B cell (primary cell): ENCODE data around the gene HOXA2. TPM values are rescaled to one million over a fixed set of nuclear protein-coding genes. Genes with fewer than 3 reads are reported as not detected.

Source experiments
- ATAC-seq: fragments of 200-7000 bp; cut with Tn5 transposase; one replicate; pipeline ENCODE4 v1.10.0; 2021; ENCODE audit warnings: low read depth, mild to moderate bottlenecking, moderate number of reproducible peaks, moderate library complexity
- CTCF ChIA-PET: fragments of 350-600 bp; sonication (Branson Sonifier 250); formaldehyde crosslinking; loops from one replicate; lab custom pipeline; 2021; ENCODE audit warnings: antibody characterized with exemption, inconsistent platforms; lab: Charles Lee
- POLR2A ChIA-PET: fragments of 350-600 bp; sonication (Branson Sonifier 250); formaldehyde crosslinking; loops from one replicate; lab custom pipeline; 2021; ENCODE audit warnings: antibody characterized with exemption; lab: Charles Lee
- DNase-seq: peaks from one replicate; pipeline ENCODE4 v3.0.0; 2013
- H2AFZ ChIP-seq: 2 replicates; pipeline ENCODE4 v1.6.1; 2012; ENCODE audit warnings: mild to moderate bottlenecking, low read depth, low read length; ENCODE audit not compliant: insufficient read depth, poor library complexity, severe bottlenecking
- H3K27ac ChIP-seq, 2 donors: 1 replicate in 1 of 2; 2 replicates in 1 of 2; pipeline ENCODE4 v1.5.1; 2012 to 2013; ENCODE audit warnings: low read length in 2 of 2, mild to moderate bottlenecking in 2 of 2, moderate library complexity in 1 of 2
- H3K27me3 ChIP-seq, 4 experiments: fragments of 200-600 bp in 1 of 4; sonication (generic) in 1 of 4; replicated peaks in 1 of 4; 1 replicate in 2 of 4; 2 replicates in 2 of 4; pipeline versions ENCODE4 v1.6.1 to v1.7.0; 2013 to 2016; ENCODE audit warnings: low read length in 3 of 4, mild to moderate bottlenecking in 2 of 4, mixed read lengths in 1 of 4, moderate library complexity in 1 of 4; ENCODE audit not compliant: insufficient read depth in 4 of 4, control insufficient read depth in 3 of 4; ENCODE audit errors: control extremely low read depth in 1 of 4
- H3K36me3 ChIP-seq, 2 experiments: replicated peaks in 1 of 2; 1 replicate in 1 of 2; 2 replicates in 1 of 2; pipeline versions ENCODE4 v1.6.1 to v1.7.1; 2013; ENCODE audit warnings: low read length in 1 of 2; ENCODE audit not compliant: insufficient read depth in 2 of 2, control insufficient read depth in 1 of 2; ENCODE audit errors: control extremely low read depth in 1 of 2, extremely low read depth in 1 of 2
- H3K4me1 ChIP-seq, 2 donors: fragments of 200-600 bp in 1 of 2; sonication (generic) in 1 of 2; 1 replicate in 1 of 2; 2 replicates in 1 of 2; pipeline versions ENCODE4 v1.5.1 to v1.6.1; 2013 to 2017; ENCODE audit warnings: low read length in 2 of 2; ENCODE audit not compliant: control insufficient read depth in 2 of 2, insufficient read depth in 2 of 2
- H3K4me2 ChIP-seq: replicated peaks from 2 replicates; pipeline ENCODE3; 2012; ENCODE audit warnings: mild to moderate bottlenecking, low read depth, low read length; ENCODE audit not compliant: poor library complexity, severe bottlenecking
- H3K4me3 ChIP-seq, 5 experiments: fragments of 200-600 bp in 1 of 5; sonication (generic) in 1 of 5; 1 replicate in 3 of 5; 2 replicates in 2 of 5; pipeline versions ENCODE4 v1.5.1 to v1.7.0; 2011 to 2016; ENCODE audit warnings: low read length in 4 of 5, mild to moderate bottlenecking in 4 of 5, low read depth in 2 of 5, control low read depth in 1 of 5, moderate library complexity in 1 of 5; ENCODE audit not compliant: insufficient read depth in 1 of 5; ENCODE audit errors: control extremely low read depth in 1 of 5, extremely low read depth in 1 of 5
- H3K79me2 ChIP-seq: fragments of 200-600 bp; sonication (generic); one replicate; pipeline ENCODE4 v1.6.0; 2016; ENCODE audit warnings: low read length; ENCODE audit not compliant: control insufficient read depth, insufficient read depth
- H3K9ac ChIP-seq: fragments of 200-600 bp; sonication (generic); 2 replicates; pipeline ENCODE4 v1.6.1; 2017; ENCODE audit warnings: mild to moderate bottlenecking, low read length, moderate library complexity
- H3K9me3 ChIP-seq, 3 donors: one replicate each; pipeline versions ENCODE4 v1.6.1 to v1.7.1; 2013; ENCODE audit warnings: low read length in 2 of 3; ENCODE audit not compliant: control insufficient read depth in 2 of 3, insufficient read depth in 1 of 3; ENCODE audit errors: control extremely low read depth in 1 of 3
- H4K20me1 ChIP-seq: 2 replicates; pipeline ENCODE4 v1.6.0; 2012; ENCODE audit warnings: mild to moderate bottlenecking, low read length; ENCODE audit not compliant: insufficient read depth, control insufficient read depth, poor library complexity, severe bottlenecking
- H3K27ac Mint-ChIP-seq: one replicate; pipeline ENCODE4 v1.8.0; 2021; ENCODE audit warnings: mixed read lengths
- H3K27me3 Mint-ChIP-seq: one replicate; pipeline ENCODE4 v1.8.0; 2021; ENCODE audit warnings: mixed read lengths
- H3K4me1 Mint-ChIP-seq: one replicate; pipeline ENCODE4 v1.8.0; 2021; ENCODE audit warnings: mixed read lengths
- H3K4me3 Mint-ChIP-seq: one replicate; pipeline ENCODE4 v1.8.0; 2021; ENCODE audit warnings: mixed read lengths
- H3K9me3 Mint-ChIP-seq: one replicate; pipeline ENCODE4 v1.8.0; 2022; ENCODE audit warnings: mixed read lengths; ENCODE audit not compliant: insufficient read depth
- EZH2 ChIP-seq: IDR thresholded peaks from 2 replicates; pipeline ENCODE4 v1.6.1; 2012; ENCODE audit warnings: borderline replicate concordance, low read depth, mild to moderate bottlenecking, moderate library complexity, low read length; ENCODE audit not compliant: insufficient read depth, poor library complexity, severe bottlenecking
- WGBS: methylation state at CpG from one replicate; pipeline ENCODE4 v1.1.5; 2013; ENCODE audit warnings: missing lambda C conversion rate; ENCODE audit not compliant: insufficient coverage; 5-methylcytosine and 5-hydroxymethylcytosine counted together
- intact Hi-C: fragments of 100-400 bp; cut with micrococcal nuclease; formaldehyde crosslinking; loops from one replicate; pipeline ENCODE4 v1.10.0; 2022
- polyA plus RNA-seq: library from polyadenylated mRNA; depleted of rRNA; stranded (reverse); fragments of >200 nt; gene quantifications from 2 replicates; pipeline ENCODE4 v1.2.3, GENCODE V29; 2012
- total RNA-seq, 2 donors: library from RNA; stranded (reverse); fragments of 120-200 nt in 1 of 2; gene quantifications; 1 replicate in 1 of 2; 2 replicates in 1 of 2; pipeline versions ENCODE4 v1.2.3 to v1.2.4, GENCODE V29; 2013 to 2022
- TF ChIP-seq, protein P1 (sequence below): fragments of 200-600 bp; IDR thresholded peaks from one replicate; pipeline ENCODE4 v1.8.0; 2022; ENCODE audit warnings: antibody characterized with exemption, mild to moderate bottlenecking

The HOXA2 gene
- total and polyA plus RNA-seq, 2 donors (not counting 1 experiment from before 2014, with no cell fraction given), result not detected

DNA sequence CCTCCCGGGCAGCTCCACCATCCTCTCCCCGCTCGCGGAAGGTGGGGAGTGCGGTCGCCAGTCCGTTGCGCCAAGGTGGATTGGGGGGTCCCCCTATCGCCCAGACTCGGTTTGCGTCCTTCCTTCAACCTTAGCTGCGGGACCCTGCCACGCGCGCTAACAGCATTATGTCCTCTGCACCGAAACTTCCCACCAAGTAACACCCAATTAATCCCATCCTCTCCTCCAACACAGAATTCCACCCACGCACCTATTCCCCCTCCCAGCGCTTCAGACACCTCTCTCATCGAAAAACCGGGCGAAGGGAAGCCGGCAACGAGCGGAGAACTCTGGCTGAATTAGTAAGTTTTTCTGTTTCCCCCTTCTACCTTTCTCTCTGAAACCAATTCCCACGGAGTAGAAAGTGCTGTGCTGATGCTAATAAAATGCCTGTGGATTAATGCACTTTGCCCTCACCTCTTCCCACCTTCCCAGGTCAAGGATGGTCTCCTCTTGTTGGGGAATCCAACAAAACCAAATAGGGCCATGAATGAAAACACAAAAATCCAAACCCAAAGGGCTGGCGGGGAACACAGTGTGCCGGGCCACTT, 49.0 kb upstream of the HOXA2 start:
- peaks cover 0 to 88% (median 13%) of the 10 kb centered on the region in 3 donors for H3K9me3 ChIP-seq
- under 1% methylated on average over 22 of the region's 27 CpGs for WGBS

More for the DNA sequence above, 49.0 kb upstream of the HOXA2 start:
- intact Hi-C loops, result loop anchor here (1.0 to 5.0 kb wide), 3 partner anchors 36 to 769 kb away; partner anchors contain the start of gene HOXA11
- H3K27me3 ChIP-seq, result peaks cover 0 to 99% (median 84%) of the 10 kb centered on the region in 4 experiments
- peaks cover 66 to 76% of the 10 kb centered on the region in 2 donors for H3K4me1 ChIP-seq
- H3K27ac Mint-ChIP-seq, result peak overlapping the region; percentile 73
- no peak overlapping the region for H2AFZ ChIP-seq
- peak overlapping the region; percentile 83 for H3K4me3 Mint-ChIP-seq
- no peak for ATAC-seq
- H3K27ac ChIP-seq, result no peak overlapping the region
- ChIA-PET POLR2A (interaction anchor here (0.5 to 1.0 kb wide), 2 partner anchors 22 to 956 kb away, joined by 3 read pairs; no protein-coding TSS in a partner anchor), CTCF (interaction anchor here (0.9 to 6.9 kb wide), 13 partner anchors 11 to 1299 kb away, joined by 3 to 52 read pairs (median 3); no protein-coding TSS in a partner anchor)
- peaks cover 70% of the 10 kb centered on the region for H3K27me3 Mint-ChIP-seq
- peak overlapping the region in 4 of 5 experiments; percentile 26 to 48 (median 36) for H3K4me3 ChIP-seq
- DNase-seq, result no peak
- H3K36me3 ChIP-seq, result no peaks in the 10 kb centered on the region
- peak overlapping the region; percentile 30 for H3K9ac ChIP-seq
- H3K4me1 Mint-ChIP-seq, result peaks cover 44% of the 10 kb centered on the region
- no peaks in the 10 kb centered on the region for H3K79me2 ChIP-seq
- H4K20me1 ChIP-seq, result peaks cover 10% of the 10 kb centered on the region
- no peaks in the 10 kb centered on the region for H3K9me3 Mint-ChIP-seq
- peak overlapping the region; percentile 79 for H3K4me2 ChIP-seq
- TF ChIP-seq EZH2, result peak; percentile 21
- TF ChIP-seq, protein P1, sequence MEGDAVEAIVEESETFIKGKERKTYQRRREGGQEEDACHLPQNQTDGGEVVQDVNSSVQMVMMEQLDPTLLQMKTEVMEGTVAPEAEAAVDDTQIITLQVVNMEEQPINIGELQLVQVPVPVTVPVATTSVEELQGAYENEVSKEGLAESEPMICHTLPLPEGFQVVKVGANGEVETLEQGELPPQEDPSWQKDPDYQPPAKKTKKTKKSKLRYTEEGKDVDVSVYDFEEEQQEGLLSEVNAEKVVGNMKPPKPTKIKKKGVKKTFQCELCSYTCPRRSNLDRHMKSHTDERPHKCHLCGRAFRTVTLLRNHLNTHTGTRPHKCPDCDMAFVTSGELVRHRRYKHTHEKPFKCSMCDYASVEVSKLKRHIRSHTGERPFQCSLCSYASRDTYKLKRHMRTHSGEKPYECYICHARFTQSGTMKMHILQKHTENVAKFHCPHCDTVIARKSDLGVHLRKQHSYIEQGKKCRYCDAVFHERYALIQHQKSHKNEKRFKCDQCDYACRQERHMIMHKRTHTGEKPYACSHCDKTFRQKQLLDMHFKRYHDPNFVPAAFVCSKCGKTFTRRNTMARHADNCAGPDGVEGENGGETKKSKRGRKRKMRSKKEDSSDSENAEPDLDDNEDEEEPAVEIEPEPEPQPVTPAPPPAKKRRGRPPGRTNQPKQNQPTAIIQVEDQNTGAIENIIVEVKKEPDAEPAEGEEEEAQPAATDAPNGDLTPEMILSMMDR, result no peak
